Left hindlimb (tissue), 1 donor: ENCODE results near the gene SIDT2.
"Not testable (repeated sequence)": the region's sequence is repeated elsewhere in the genome, so short reads cannot be mapped to it uniquely, and the experiment has no call there.

Experiments used
- DNase-seq: peaks from one replicate; pipeline ENCODE4 v3.0.0-alpha.2; 2018

Gene SIDT2

GRCh38 chr11:117172724-117173421, 5.7 kb upstream of the SIDT2 start:
- no peak for DNase-seq

GRCh38 chr11:117175104-117175503, 3.4 kb upstream of the SIDT2 start:
- DNase-seq = no peak

- no peak for DNase-seq
Measured at GRCh38 chr11:117175781-117176180, 2.8 kb upstream of the SIDT2 start.

GRCh38 chr11:117176186-117176585, 2.4 kb upstream of the SIDT2 start:
- no peak for DNase-seq

GRCh38 chr11:117177534-117178209, 871 bp upstream of the SIDT2 start:
- DNase-seq = no peak

- no peak for DNase-seq
Measured at GRCh38 chr11:117179048-117179999, 781 bp downstream of the SIDT2 start.

- DNase-seq = no peak
Measured at GRCh38 chr11:117180020-117180419, 1.5 kb downstream of the SIDT2 start.

GRCh38 chr11:117180661-117181585, 2.4 kb downstream of the SIDT2 start:
- no peak for DNase-seq

GRCh38 chr11:117181586-117182550, 3.3 kb downstream of the SIDT2 start:
- no peak for DNase-seq

- DNase-seq = no peak
Measured at GRCh38 chr11:117182551-117182935, 4.0 kb downstream of the SIDT2 start.

GRCh38 chr11:117183178-117183577, 4.6 kb downstream of the SIDT2 start:
- not testable (repeated sequence) for DNase-seq

GRCh38 chr11:117183724-117184349, 5.3 kb downstream of the SIDT2 start:
- DNase-seq = no peak

- DNase-seq = no peak
Measured at GRCh38 chr11:117185736-117186430, 7.3 kb downstream of the SIDT2 start.

GRCh38 chr11:117186431-117186761, 7.9 kb downstream of the SIDT2 start:
- no peak for DNase-seq

- no peak for DNase-seq
Measured at GRCh38 chr11:117187007-117187406, 8.5 kb downstream of the SIDT2 start.

GRCh38 chr11:117187428-117187798, 8.9 kb downstream of the SIDT2 start:
- no peak for DNase-seq

- no peak for DNase-seq
Measured at GRCh38 chr11:117187799-117188481, 9.4 kb downstream of the SIDT2 start.

GRCh38 chr11:117188620-117189081, 10.1 kb downstream of the SIDT2 start:
- no peak for DNase-seq

GRCh38 chr11:117189191-117189940, 10.8 kb downstream of the SIDT2 start:
- no peak for DNase-seq
